GM18511 (cell line): ENCODE data around the gene LRWD1.
"Not testable (repeated sequence)": the region's sequence is repeated elsewhere in the genome, so short reads cannot be mapped to it uniquely, and the experiment has no call there.

Source experiments
- ATAC-seq: cut with Tn5 transposase; IDR thresholded peaks from one replicate; pipeline ENCODE4 v1.9.1; 2021; ENCODE audit warnings: mild to moderate bottlenecking, moderate library complexity; ENCODE audit not compliant: unreplicated experiment

The LRWD1 gene

DNA sequence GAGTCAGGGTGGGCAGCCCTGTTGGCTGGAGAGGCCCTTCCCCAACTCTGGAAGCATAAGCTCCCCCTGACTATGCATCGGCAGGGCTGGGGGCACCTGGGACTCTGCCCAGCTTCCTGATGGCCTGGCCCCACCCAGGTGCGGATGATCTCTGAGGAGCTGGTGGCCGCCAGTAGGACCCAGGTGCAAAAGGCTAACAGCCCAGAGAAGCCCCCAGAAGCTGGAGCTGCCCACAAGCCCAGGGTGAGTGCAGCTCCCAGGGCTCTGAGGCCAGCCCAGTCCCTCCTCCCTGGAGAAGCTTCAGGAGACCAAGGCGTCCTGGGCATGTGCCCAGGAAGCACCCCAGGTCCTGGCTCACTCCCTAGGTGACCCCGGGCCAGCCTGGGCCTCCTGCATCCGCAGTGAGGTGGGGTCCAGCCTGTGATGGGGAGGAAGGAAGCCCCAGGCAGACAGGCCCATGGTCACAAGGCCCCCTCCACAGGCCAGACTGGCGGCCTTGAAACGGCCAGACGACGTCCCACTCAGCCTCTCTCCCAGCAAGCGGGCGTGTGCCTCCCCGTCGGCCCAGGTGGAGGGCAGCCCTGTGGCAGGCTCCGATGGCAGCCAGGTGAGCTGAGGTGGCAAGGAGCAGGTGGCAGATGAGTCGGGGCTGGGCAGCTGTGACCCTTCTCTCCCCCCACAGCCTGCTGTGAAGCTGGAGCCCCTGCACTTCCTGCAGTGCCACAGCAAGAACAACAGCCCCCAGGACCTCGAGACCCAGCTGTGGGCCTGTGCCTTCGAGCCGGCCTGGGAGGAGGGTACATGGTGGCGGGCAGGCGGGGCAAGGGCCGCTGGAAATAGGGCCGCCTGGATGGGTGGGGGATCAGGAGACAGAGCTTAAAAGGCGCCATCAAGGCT is 3.0 kb downstream of the LRWD1 start:
- ATAC-seq = no peak

GRCh38 chr7:102468478-102469350 is 3.9 kb downstream of the LRWD1 start:
- no peak for ATAC-seq

GRCh38 chr7:102469351-102469971 is 4.7 kb downstream of the LRWD1 start:
- ATAC-seq = no peak

DNA sequence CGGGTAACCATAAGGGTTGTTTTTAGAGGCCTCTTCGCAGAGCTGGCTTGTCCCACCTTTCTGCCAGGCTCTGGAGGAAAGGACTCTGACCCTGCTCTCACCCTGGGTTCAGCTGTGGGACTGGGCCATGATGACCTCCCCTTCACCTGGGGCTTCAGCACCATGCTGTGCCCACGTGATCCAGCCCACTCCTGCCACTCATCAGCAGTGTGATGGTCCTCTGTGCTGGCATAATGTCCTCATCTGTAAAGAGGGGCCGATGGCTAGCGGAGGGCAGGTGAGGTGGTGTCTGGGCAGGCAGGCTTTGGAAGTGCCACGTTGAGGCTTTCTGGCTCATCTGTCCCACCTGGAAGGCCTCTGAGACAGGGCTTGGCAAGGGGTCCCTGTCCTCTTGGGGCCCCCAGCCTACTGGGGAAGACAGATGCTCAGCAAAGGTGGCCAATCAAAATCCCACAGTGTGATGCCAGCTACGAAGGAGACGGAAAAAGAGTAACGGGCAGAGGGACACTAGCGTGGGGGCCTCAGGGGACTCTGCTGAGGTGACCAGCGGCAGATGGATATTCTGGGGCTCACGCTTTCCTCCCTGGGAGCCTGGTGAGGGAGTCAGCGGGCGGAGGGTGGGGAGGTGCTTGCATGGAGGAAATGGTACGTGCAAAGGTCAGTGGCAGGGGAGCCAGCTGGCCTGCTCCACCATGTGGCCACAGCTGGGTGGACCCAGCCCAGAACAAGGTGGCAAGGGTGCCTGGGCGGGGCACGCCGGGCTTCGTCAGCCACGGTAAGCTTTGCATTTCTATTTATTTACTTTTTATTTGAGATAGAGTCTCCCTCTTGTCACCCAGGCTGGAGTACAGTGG is 5.4 kb downstream of the LRWD1 start:
- ATAC-seq = no peak

- ATAC-seq = no peak
Measured at GRCh38 chr7:102471791-102472125, 7.0 kb downstream of the LRWD1 start.

DNA sequence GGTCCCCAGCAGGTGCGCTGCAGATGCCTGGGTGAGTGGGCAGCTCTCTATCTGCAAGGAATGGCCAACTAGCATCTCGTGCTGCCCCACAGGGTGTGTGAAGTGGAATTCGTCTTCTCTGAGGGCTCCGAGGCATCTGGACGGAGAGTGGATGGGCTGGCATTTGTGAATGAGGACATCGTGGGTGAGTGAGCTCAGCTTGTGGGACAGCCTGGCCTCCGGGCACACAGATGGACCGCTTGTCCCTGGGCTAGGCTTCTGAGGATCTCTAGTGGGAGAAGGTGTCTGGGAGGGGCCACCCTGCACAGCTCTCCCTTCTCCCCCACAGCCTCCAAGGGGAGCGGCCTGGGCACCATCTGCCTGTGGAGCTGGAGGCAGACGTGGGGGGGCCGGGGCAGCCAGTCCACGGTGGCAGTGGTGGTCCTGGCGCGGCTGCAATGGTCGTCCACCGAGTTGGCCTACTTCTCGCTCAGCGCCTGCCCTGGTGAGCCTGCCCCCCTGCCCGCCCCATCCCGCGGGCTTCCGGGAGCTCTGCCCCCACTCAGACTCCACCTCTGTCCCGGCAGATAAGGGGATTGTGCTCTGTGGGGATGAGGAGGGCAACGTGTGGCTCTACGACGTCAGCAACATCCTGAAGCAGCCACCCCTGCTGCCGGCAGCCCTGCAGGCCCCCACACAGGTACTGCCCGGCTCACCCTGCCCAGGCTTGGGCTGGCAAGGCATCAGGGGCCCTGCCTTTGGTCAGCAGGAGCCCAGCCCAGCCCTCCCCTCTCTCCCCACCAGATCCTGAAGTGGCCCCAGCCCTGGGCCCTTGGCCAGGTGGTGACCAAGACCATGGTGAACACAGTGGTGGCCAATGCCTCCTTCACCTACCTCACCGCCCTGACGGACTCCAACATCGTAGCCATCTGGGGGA is 7.6 kb downstream of the LRWD1 start:
- ATAC-seq = no peak

GRCh38 chr7:102473271-102473991 is 8.6 kb downstream of the LRWD1 start:
- ATAC-seq = no peak

GRCh38 chr7:102474116-102474515 is 9.3 kb downstream of the LRWD1 start:
- not testable (repeated sequence) for ATAC-seq

DNA sequence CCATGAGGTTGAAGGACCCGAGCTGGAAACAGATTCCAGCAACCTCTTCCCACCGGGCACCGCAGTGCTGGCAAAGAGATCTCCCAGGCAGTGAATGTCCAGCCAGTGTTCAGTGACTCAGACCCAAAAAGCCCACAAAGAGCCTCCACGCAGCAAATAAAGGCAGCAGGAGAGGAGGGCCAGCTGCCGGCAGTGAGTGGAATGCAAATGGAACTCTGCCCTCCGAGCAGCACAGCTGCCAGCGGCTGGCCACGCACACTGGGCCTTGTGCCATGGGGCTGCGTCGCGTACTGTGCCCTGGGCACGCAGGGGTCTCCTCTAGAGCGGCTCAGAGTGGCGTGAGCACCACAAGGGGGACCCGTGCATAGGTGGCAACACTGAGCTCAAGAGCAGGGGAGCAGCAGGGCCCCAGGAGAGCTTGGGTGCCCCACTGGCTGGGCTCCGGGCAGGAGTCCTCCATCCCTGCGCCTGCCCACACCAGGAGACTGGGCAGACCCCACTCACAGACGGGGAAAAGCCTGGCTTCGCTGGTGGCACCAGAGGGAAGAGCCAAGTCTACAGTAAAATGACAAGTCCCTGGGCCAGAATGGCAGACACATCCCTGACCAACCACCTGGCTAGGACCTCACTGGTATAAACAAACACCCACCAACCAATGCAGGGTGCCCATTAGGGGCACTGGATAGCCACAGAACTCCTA is 10.1 kb downstream of the LRWD1 start:
- ATAC-seq = not testable (repeated sequence)

- ATAC-seq = peak; percentile 90
Measured at GRCh38 chr7:102478314-102479208, 13.8 kb downstream of the LRWD1 start, which contains the start of gene POLR2J. Gene POLR2J (minus strand): TSS chr7:102478922. CDS start chr7:102478860, 62 bp downstream.

GRCh38 chr7:102479209-102479584 is 14.4 kb downstream of the LRWD1 start:
- peak; percentile 43 for ATAC-seq

DNA sequence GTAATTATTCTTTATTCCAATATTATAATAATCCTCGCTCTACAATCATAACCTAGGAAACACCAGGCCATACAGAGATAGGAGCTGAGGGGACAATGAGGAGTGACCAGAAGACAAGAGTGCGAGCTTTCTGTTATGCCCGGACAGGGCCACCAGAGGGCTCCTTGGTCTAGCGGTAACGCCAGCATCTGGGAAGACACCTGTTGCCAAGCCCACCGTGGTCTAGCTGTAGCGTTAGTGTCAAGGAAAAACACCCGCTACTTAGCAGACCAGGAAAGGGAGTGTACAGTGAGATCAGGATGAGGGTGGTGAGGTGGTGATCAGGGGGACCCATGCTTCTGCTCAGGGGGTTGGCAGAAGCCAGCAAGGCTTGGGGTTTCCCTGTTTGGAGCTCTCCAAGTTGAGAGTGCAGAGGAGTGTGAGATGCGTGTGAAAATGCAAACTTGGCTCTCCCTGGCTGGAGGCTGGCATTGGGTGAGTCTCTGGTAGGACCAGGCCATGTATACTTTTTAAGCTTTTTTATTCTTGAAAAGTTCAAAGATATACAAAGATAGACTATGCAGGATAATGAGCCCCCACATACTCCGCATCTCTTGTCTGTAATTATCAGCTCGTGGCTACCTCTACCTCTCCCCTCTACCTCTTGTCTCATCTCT is 15.3 kb downstream of the LRWD1 start:
- ATAC-seq = not testable (repeated sequence)

DNA sequence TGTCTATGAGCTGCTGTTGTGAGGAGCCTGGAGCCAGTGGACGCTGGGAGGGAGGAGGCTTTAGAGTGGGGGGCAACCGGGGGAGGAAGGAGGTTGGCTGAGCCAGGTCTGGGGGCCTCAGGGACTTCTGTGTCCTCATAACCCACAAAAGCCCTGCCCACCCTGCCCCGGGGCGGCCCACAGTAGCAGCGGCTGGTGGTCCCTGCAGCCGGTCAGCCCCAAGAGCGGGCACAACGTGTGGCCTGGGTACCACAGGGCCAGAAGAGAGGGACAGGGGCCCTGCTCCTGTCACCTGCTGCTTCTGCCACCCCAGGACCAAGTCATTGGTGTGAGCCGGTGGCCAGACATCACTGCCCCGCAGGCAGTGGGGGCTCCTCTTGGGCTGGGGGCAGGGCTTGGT is 17.2 kb downstream of the LRWD1 start:
- ATAC-seq = not testable (repeated sequence)

GRCh38 chr7:102484317-102484716 is 19.5 kb downstream of the LRWD1 start:
- ATAC-seq = not testable (repeated sequence)

- peak; percentile 42 for ATAC-seq
Measured at GRCh38 chr7:102490529-102491075, 25.8 kb downstream of the LRWD1 start.

GRCh38 chr7:102493220-102493935 is 28.6 kb downstream of the LRWD1 start:
- ATAC-seq = peak; percentile 53
